Measurements from ENCODE around the gene CCDC122.

CCDC122 gene

DNA sequence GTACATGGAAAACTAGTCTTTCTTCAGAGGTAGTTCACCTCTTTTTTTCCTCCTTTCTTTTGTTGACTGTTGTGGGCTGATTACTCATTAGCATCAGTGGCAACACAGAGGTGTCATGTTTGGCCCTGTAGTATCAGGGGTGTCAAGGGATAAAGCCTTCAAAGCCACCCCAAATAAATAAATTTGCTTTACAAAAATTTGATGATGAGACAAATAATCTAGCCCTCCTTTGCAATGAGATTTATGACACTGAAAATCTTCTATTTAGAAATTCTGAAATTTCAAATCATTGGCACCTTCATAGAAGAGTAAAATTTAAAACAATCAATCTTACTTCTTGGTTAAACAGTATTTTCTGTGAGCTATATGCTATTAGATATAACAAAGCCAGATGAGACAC lies 2.0 kb upstream of the CCDC122 start:
- TF ChIP-seq FOXM1 (IDR thresholded peaks at IDR 0.05; ENCODE audit: borderline replicate concordance), result no peak
- no peak for TF ChIP-seq CTBP1 (IDR thresholded peaks at IDR 0.05; ENCODE audit: borderline replicate concordance)
- TF ChIP-seq HDGF (IDR thresholded peaks at IDR 0.05; ENCODE audit: borderline replicate concordance), result no peak
- TF ChIP-seq LEF1 (IDR thresholded peaks at IDR 0.05; ENCODE audit: borderline replicate concordance), result no peak
- no peak for TF ChIP-seq SP1 (IDR thresholded peaks at IDR 0.05)
- TF ChIP-seq FOXA1 (IDR thresholded peaks at IDR 0.05), result no peak
- no peak for TF ChIP-seq FOXK2 (IDR thresholded peaks at IDR 0.05)
- TF ChIP-seq TARDBP (IDR thresholded peaks at IDR 0.05), result no peak
- TF ChIP-seq ELF4 (IDR thresholded peaks at IDR 0.05), result no peak
- no peak for TF ChIP-seq L3MBTL2 (conservative IDR thresholded peaks at IDR 0.05)
- no peak for TF ChIP-seq BHLHE40 (IDR thresholded peaks at IDR 0.05; ENCODE audit: borderline replicate concordance)
- TF ChIP-seq NFRKB (IDR thresholded peaks at IDR 0.05), result no peak
- no peak for TF ChIP-seq ZNF384 (IDR thresholded peaks at IDR 0.05)
- TF ChIP-seq SUZ12 (IDR thresholded peaks at IDR 0.05), result no peak
- POLR2A ChIA-PET, result no interaction called here
- CTCF ChIA-PET, result no interaction called here
- DNase-seq (ENCODE audit: extremely low spot score), result no peak

DNA sequence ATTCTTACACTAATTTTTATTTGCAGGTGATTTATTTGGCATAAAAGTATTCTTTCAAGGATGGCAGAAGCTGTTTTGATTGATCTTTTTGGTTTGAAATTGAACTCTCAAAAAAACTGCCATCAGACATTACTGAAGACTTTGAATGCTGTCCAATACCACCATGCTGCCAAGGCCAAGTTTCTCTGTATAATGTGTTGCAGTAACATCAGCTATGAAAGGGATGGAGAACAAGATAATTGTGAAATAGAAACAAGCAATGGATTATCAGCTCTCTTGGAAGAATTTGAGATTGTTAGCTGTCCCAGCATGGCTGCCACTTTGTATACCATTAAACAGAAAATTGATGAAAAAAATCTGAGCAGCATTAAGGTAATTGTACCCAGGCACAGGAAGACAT lies 1.4 kb upstream of the CCDC122 start:
- CTCF ChIA-PET, result no interaction called here
- DNase-seq (ENCODE audit: extremely low spot score), result no peak
- POLR2A ChIA-PET, result interaction anchor here (0.7 kb wide), 1 partner anchor 1839 kb away, joined by 3 read pairs; no protein-coding TSS in a partner anchor
- TF ChIP-seq TARDBP (IDR thresholded peaks at IDR 0.05), result no peak
- TF ChIP-seq HDGF (IDR thresholded peaks at IDR 0.05; ENCODE audit: borderline replicate concordance), result no peak
- no peak for TF ChIP-seq FOXA1 (IDR thresholded peaks at IDR 0.05)
- TF ChIP-seq ELF4 (IDR thresholded peaks at IDR 0.05), result no peak

DNA sequence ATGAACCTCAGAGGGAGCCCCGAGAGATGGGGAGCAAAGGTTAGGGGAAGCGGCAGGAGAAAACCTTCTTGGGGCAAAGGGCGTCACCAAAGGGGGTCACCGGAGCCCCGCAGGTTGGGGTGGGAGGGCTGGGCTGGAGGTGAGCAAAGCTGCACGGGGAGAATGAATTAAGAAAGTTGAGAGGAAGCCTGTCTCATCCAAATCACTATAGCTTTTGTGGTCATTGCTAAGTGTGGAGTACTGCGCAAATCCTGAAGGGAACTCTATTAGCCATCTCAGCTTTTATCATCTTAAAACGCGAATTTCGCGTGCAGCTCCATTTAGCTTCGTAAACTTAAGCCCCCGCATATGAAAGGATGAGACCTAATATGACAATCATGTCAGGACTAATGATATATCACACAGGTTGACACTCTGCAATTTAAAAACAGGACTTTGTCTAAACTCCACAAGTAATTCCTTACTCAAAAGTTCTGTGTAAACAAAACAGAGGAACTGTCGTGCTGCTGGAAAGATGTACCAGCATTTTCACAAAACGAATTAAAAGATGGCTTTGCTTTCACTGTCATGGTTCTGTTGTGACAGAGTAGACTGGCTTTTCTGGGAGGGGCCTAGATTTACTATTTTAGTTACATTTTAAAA lies 795 bp upstream of the CCDC122 start:
- no peak for TF ChIP-seq ZNF384 (IDR thresholded peaks at IDR 0.05)
- TF ChIP-seq BHLHE40 (IDR thresholded peaks at IDR 0.05; ENCODE audit: borderline replicate concordance), result no peak
- TF ChIP-seq ELF4 (IDR thresholded peaks at IDR 0.05), result no peak
- TF ChIP-seq SP1 (IDR thresholded peaks at IDR 0.05), result no peak
- no peak for TF ChIP-seq NFRKB (IDR thresholded peaks at IDR 0.05)
- TF ChIP-seq FOXM1 (IDR thresholded peaks at IDR 0.05; ENCODE audit: borderline replicate concordance), result no peak
- no peak for TF ChIP-seq CTBP1 (IDR thresholded peaks at IDR 0.05; ENCODE audit: borderline replicate concordance)
- TF ChIP-seq TARDBP (IDR thresholded peaks at IDR 0.05), result no peak
- TF ChIP-seq, protein P1, sequence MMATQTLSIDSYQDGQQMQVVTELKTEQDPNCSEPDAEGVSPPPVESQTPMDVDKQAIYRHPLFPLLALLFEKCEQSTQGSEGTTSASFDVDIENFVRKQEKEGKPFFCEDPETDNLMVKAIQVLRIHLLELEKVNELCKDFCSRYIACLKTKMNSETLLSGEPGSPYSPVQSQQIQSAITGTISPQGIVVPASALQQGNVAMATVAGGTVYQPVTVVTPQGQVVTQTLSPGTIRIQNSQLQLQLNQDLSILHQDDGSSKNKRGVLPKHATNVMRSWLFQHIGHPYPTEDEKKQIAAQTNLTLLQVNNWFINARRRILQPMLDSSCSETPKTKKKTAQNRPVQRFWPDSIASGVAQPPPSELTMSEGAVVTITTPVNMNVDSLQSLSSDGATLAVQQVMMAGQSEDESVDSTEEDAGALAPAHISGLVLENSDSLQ (IDR thresholded peaks at IDR 0.05), result no peak
- TF ChIP-seq FOXA1 (IDR thresholded peaks at IDR 0.05), result no peak
- TF ChIP-seq L3MBTL2 (conservative IDR thresholded peaks at IDR 0.05), result no peak
- TF ChIP-seq ARNT (IDR thresholded peaks at IDR 0.05), result no peak
- TF ChIP-seq SUZ12 (IDR thresholded peaks at IDR 0.05), result no peak
- TF ChIP-seq LEF1 (IDR thresholded peaks at IDR 0.05; ENCODE audit: borderline replicate concordance), result no peak
- TF ChIP-seq HDGF (IDR thresholded peaks at IDR 0.05; ENCODE audit: borderline replicate concordance), result no peak
- no peak for TF ChIP-seq FOXK2 (IDR thresholded peaks at IDR 0.05)
- DNase-seq (ENCODE audit: extremely low spot score), result peak; percentile 7
- POLR2A ChIA-PET, result interaction anchor here (0.7 kb wide), 1 partner anchor 1838 kb away, joined by 3 read pairs; no protein-coding TSS in a partner anchor
- CTCF ChIA-PET, result no interaction called here

DNA sequence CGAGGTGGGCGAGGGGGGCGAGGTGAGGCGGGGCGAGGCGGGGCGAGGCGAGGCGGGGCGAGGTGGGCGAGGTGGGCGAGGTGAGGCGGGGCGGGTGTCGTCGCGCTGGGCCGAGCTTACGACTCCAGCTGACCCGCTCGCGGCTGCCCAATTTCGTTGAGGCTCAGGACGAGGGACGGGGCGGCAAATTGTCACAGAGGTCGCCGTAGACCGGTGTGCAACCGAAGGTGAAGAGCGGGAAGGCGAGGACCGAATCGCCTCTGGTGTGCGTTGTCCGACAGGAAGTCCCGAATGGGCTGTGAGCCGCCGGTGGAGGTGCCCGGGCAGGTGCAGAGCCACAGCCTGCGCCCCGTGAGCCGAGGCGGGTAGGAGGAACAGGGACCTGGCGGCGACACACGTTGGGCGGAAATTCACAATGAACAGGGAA lies 228 bp upstream of the CCDC122 start, which contains the start of gene LACC1:
Gene LACC1 (plus strand): TSS at position 150 of the 427 bp plus-strand sequence. CDS start 1,082 bp downstream, outside the sequence.
- CTCF ChIA-PET, result no interaction called here
- TF ChIP-seq SP1 (IDR thresholded peaks at IDR 0.05), result no peak
- no peak for TF ChIP-seq NFRKB (IDR thresholded peaks at IDR 0.05)
- TF ChIP-seq ZNF384 (IDR thresholded peaks at IDR 0.05), result no peak
- no peak for TF ChIP-seq LEF1 (IDR thresholded peaks at IDR 0.05; ENCODE audit: borderline replicate concordance)
- no peak for TF ChIP-seq FOXA1 (IDR thresholded peaks at IDR 0.05)
- no peak for TF ChIP-seq CTBP1 (IDR thresholded peaks at IDR 0.05; ENCODE audit: borderline replicate concordance)
- no peak for TF ChIP-seq ELF4 (IDR thresholded peaks at IDR 0.05)
- no peak for TF ChIP-seq FOXK2 (IDR thresholded peaks at IDR 0.05)
- DNase-seq (ENCODE audit: extremely low spot score), result peak; percentile 38
- POLR2A ChIA-PET, result interaction anchor here (1.3 kb wide), 1 partner anchor 67 kb away, joined by 5 read pairs; no protein-coding TSS in a partner anchor

DNA sequence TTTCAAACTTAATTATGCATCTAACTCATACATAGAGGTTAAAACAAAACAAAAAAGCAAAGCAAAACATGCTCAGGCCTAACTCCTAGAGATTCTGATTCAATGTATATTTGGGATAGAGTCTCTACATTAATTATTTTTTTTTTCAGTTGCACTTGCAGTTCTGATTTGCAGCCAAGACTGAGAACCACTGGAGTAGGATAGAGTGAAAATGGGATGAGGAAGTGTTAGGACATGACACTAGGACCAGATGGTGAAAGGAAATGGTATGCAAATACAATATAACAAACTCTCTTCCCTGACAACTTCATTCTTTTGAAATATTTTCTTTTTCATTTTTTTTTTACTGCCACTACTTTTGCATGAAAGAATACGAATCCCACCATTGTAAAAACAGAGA lies 1.8 kb downstream of the CCDC122 start:
- ChIA-PET CTCF (no interaction called here), POLR2A (no interaction called here)
- TF ChIP-seq, protein P1 (IDR thresholded peaks at IDR 0.05), result no peak
- TF ChIP-seq FOXK2 (IDR thresholded peaks at IDR 0.05) (no peak), NFRKB (IDR thresholded peaks at IDR 0.05) (no peak), SUZ12 (IDR thresholded peaks at IDR 0.05) (no peak), SP1 (IDR thresholded peaks at IDR 0.05) (no peak), FOXM1 (IDR thresholded peaks at IDR 0.05; ENCODE audit: borderline replicate concordance) (no peak), CTBP1 (IDR thresholded peaks at IDR 0.05; ENCODE audit: borderline replicate concordance) (no peak), LEF1 (IDR thresholded peaks at IDR 0.05; ENCODE audit: borderline replicate concordance) (no peak), BHLHE40 (IDR thresholded peaks at IDR 0.05; ENCODE audit: borderline replicate concordance) (no peak), HDGF (IDR thresholded peaks at IDR 0.05; ENCODE audit: borderline replicate concordance) (no peak), ARNT (IDR thresholded peaks at IDR 0.05) (no peak), L3MBTL2 (conservative IDR thresholded peaks at IDR 0.05) (no peak), ZNF384 (IDR thresholded peaks at IDR 0.05) (no peak), TARDBP (IDR thresholded peaks at IDR 0.05) (no peak), ELF4 (IDR thresholded peaks at IDR 0.05) (no peak), FOXA1 (IDR thresholded peaks at IDR 0.05) (no peak)
- no peak for DNase-seq (ENCODE audit: extremely low spot score)

DNA sequence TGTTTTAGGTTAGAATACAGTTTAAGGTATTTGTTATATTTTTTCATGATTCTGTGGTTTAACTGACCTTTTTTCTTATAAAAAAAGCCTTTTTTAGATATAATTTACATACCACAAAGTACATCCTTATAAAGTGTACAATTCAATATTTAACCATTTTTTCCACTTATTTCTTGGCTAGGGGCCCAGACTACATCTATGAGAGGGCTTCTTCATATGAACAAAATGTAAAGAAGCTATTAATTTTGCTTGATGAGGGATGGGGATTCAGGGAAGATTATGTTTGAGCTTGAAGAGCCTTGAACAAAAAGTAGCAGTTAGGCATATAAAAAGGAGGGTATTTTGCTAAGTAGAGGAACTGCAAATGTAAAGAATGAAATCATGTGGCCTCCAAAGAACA lies 2.2 kb downstream of the CCDC122 start:
- POLR2A ChIA-PET, result no interaction called here
- CTCF ChIA-PET, result no interaction called here
- DNase-seq (ENCODE audit: extremely low spot score), result no peak
- TF ChIP-seq ARNT (IDR thresholded peaks at IDR 0.05), result no peak
- no peak for TF ChIP-seq FOXA1 (IDR thresholded peaks at IDR 0.05)
- no peak for TF ChIP-seq BHLHE40 (IDR thresholded peaks at IDR 0.05; ENCODE audit: borderline replicate concordance)
- TF ChIP-seq, protein P1 (IDR thresholded peaks at IDR 0.05), result no peak
- no peak for TF ChIP-seq SP1 (IDR thresholded peaks at IDR 0.05)
- TF ChIP-seq LEF1 (IDR thresholded peaks at IDR 0.05; ENCODE audit: borderline replicate concordance), result no peak
- TF ChIP-seq FOXK2 (IDR thresholded peaks at IDR 0.05), result no peak
- no peak for TF ChIP-seq CTBP1 (IDR thresholded peaks at IDR 0.05; ENCODE audit: borderline replicate concordance)
- TF ChIP-seq FOXM1 (IDR thresholded peaks at IDR 0.05; ENCODE audit: borderline replicate concordance), result no peak
